SKM-1 (cell line): ENCODE measurements around the gene PKD1L1.
"Not testable (repeated sequence)": the region's sequence is repeated elsewhere in the genome, so short reads cannot be mapped to it uniquely, and the experiment has no call there.

Source experiments
- DNase-seq: peaks from one replicate; lab custom pipeline; 2025; ENCODE audit not compliant: unreplicated experiment; lab: John Stamatoyannopoulos, UW

Gene PKD1L1

GRCh38 chr7:47965456-47965855, 17.2 kb upstream of the PKD1L1 start:
- no peak for DNase-seq

- no peak for DNase-seq
Observed at GRCh38 chr7:47962262-47962661, 14.0 kb upstream of the PKD1L1 start.

- DNase-seq = no peak
Observed at GRCh38 chr7:47957156-47957555, 8.9 kb upstream of the PKD1L1 start.

GRCh38 chr7:47956220-47956619, 8.0 kb upstream of the PKD1L1 start:
- no peak for DNase-seq

GRCh38 chr7:47954231-47954911, 6.1 kb upstream of the PKD1L1 start:
- no peak for DNase-seq

- DNase-seq = no peak
Observed at GRCh38 chr7:47953822-47954221, 5.6 kb upstream of the PKD1L1 start.

- DNase-seq = no peak
Observed at GRCh38 chr7:47952224-47952623, 4.0 kb upstream of the PKD1L1 start.

GRCh38 chr7:47951374-47951773, 3.1 kb upstream of the PKD1L1 start:
- no peak for DNase-seq

GRCh38 chr7:47950714-47951113, 2.4 kb upstream of the PKD1L1 start:
- DNase-seq = no peak

GRCh38 chr7:47949703-47950102, 1.4 kb upstream of the PKD1L1 start:
- DNase-seq = no peak

GRCh38 chr7:47947355-47947749, 914 bp downstream of the PKD1L1 start:
- no peak for DNase-seq

- no peak for DNase-seq
Observed at GRCh38 chr7:47946581-47947354, 1.5 kb downstream of the PKD1L1 start.

GRCh38 chr7:47945261-47946015, 2.8 kb downstream of the PKD1L1 start:
- DNase-seq = peak; percentile 59

GRCh38 chr7:47944536-47945260, 3.6 kb downstream of the PKD1L1 start:
- DNase-seq = no peak

- DNase-seq = no peak
Observed at GRCh38 chr7:47943676-47944474, 4.4 kb downstream of the PKD1L1 start.

GRCh38 chr7:47942651-47943050, 5.6 kb downstream of the PKD1L1 start:
- DNase-seq = not testable (repeated sequence)

GRCh38 chr7:47942132-47942531, 6.1 kb downstream of the PKD1L1 start:
- DNase-seq = no peak

- no peak for DNase-seq
Observed at GRCh38 chr7:47941136-47941844, 7.0 kb downstream of the PKD1L1 start.

- no peak for DNase-seq
Observed at GRCh38 chr7:47940088-47941013, 7.9 kb downstream of the PKD1L1 start.
